K562 (cell line): ENCODE measurements around the gene MEGF11. TPM values are rescaled to one million over a fixed set of nuclear protein-coding genes. Genes with fewer than 3 reads are reported as not detected.

Experiments
- CBX8 ChIP-seq: fragments of 200-600 bp; sonication (generic); IDR thresholded peaks from 2 replicates; pipeline ENCODE4 v1.6.1; 2012; ENCODE audit warnings: borderline replicate concordance, mixed run types, low read depth, mild to moderate bottlenecking, moderate library complexity, mixed read lengths, low read length, control low read depth, inconsistent platforms; ENCODE audit not compliant: poor library complexity, severe bottlenecking; ENCODE audit errors: extremely low read depth
- HNRNPLL ChIP-seq: fragments of 200-400 bp; formaldehyde crosslinking; IDR thresholded peaks from 2 replicates; pipeline ENCODE4 v1.6.1; 2017; ENCODE audit warnings: low read length, low read depth, mild to moderate bottlenecking; ENCODE audit not compliant: poor library complexity, severe bottlenecking
- JUNB ChIP-seq: fragments of 450-650 bp; formaldehyde crosslinking; conservative IDR thresholded peaks from 2 replicates; pipeline ENCODE4 v1.4.0; 2020; ENCODE audit warnings: mild to moderate bottlenecking
- SMC3 ChIP-seq: conservative IDR thresholded peaks from 2 replicates; pipeline ENCODE4 v1.6.1; 2011; ENCODE audit warnings: low read depth, low read length, improper control_type of control experiment; ENCODE audit not compliant: insufficient read depth
- SREBF2 ChIP-seq: sonication (generic); formaldehyde crosslinking; IDR thresholded peaks from 2 replicates; pipeline ENCODE4 v1.4.0; 2020; ENCODE audit warnings: mild to moderate bottlenecking, missing genetic modification reagents
- THRAP3 ChIP-seq: fragments of 450-650 bp; IDR thresholded peaks from 2 replicates; pipeline ENCODE4 v1.6.1; 2016; ENCODE audit warnings: mild to moderate bottlenecking, inconsistent platforms, borderline replicate concordance
- XRCC3 ChIP-seq: fragments of 450-650 bp; IDR thresholded peaks from 2 replicates; pipeline ENCODE4 v1.6.1; 2017; ENCODE audit warnings: mild to moderate bottlenecking, moderate library complexity
- ZBTB40 ChIP-seq, 2 experiments: fragments of 450-650 bp in 1 of 2; sonication (generic) in 1 of 2; formaldehyde crosslinking in 1 of 2; IDR thresholded peaks; 2 replicates each; pipeline versions ENCODE4 v1.7.1 to v1.9.0; 2016 to 2022; ENCODE audit warnings: inconsistent platforms in 1 of 2, mild to moderate bottlenecking in 1 of 2, missing genetic modification reagents in 1 of 2
- ZNF23 ChIP-seq: fragments of 250-450 bp; sonication (Bioruptor Pico); IDR thresholded peaks from 2 replicates; pipeline ENCODE4 v1.4.0; 2020; ENCODE audit warnings: mild to moderate bottlenecking
- ZNF232 ChIP-seq: sonication (generic); formaldehyde crosslinking; IDR thresholded peaks from 2 replicates; pipeline ENCODE4 v1.8.0; 2022; ENCODE audit warnings: mild to moderate bottlenecking, missing genetic modification reagents
- ZNF239 ChIP-seq: fragments of 250-450 bp; sonication (Bioruptor Pico); IDR thresholded peaks from 2 replicates; pipeline ENCODE4 v1.4.0; 2020; ENCODE audit warnings: mild to moderate bottlenecking
- ZNF77 ChIP-seq: fragments of 250-450 bp; sonication (Bioruptor Pico); IDR thresholded peaks from 2 replicates; pipeline ENCODE4 v1.5.0; 2020
- polyA plus RNA-seq, 8 experiments: library from polyadenylated mRNA; depleted of rRNA in 4 of 8; stranded (reverse) in 5 of 8; unstranded in 3 of 8; fragments of >200 nt; fragmentation: Nextera tagmentation in 2 of 8; fragmentation: Illumina TruSeq in 1 of 8; extraction: Ambion mirVana in 2 of 8; extraction: Trizol in 1 of 8; gene quantifications; 2 replicates each; pipeline versions ENCODE4 v1.2.1 to v1.2.3, GENCODE V29; 2011 to 2014; ENCODE audit warnings: inconsistent platforms in 1 of 8, missing spikeins in 1 of 8
- total RNA-seq, 7 experiments: library from RNA; depleted of rRNA in 6 of 7; stranded (reverse); fragments of >200 nt in 6 of 7; fragmentation: Illumina TruSeq in 2 of 7; extraction: Trizol in 2 of 7; gene quantifications; 2 replicates each; pipeline versions ENCODE4 v1.2.1 to v1.2.3, GENCODE V29; 2011 to 2021; ENCODE audit warnings: low replicate concordance in 1 of 7

The MEGF11 gene
- total and polyA plus RNA-seq, 9 of the 15 experiments (the other 6 are each of a cell fraction or from before 2014, with no cell fraction given): 0.06 to 0.23 (median 0.20) TPM; not detected in 6

- TF ChIP-seq ZBTB40 (IDR thresholded peaks at IDR 0.05) (no peak), ZBTB40 (CRISPR knock-in tag; IDR thresholded peaks at IDR 0.05) (no peak), ZNF23 (CRISPR knock-in tag) (no peak), JUNB (CRISPR knock-in tag) (no peak), ZNF232 (CRISPR knock-in tag) (no peak), THRAP3 (no peak), XRCC3 (no peak), CBX8 (no peak), SREBF2 (CRISPR knock-in tag) (no peak), HNRNPLL (no peak), ZNF239 (CRISPR knock-in tag) (no peak), ZNF77 (CRISPR knock-in tag) (no peak), SMC3 (no peak)
- TF ChIP-seq, all 486 proteins: peak for 0
Observed at GRCh38 chr15:66169023-66169422, 84.5 kb downstream of the MEGF11 start (continued).
